HUES6 (cell line): ENCODE results near the gene ASMTL.

Experiments
- H3K27ac ChIP-seq: 2 replicates; pipeline ENCODE4 v1.7.0; 2013; ENCODE audit warnings: low read depth, mild to moderate bottlenecking, low read length, inconsistent platforms
- H3K27me3 ChIP-seq: 2 replicates; pipeline ENCODE4 v1.6.1; 2013; ENCODE audit warnings: low read length; ENCODE audit not compliant: control insufficient read depth, insufficient read depth
- H3K36me3 ChIP-seq: 2 replicates; pipeline ENCODE4 v1.6.1; 2013; ENCODE audit warnings: low read length; ENCODE audit not compliant: control insufficient read depth, insufficient read depth
- H3K4me1 ChIP-seq: 2 replicates; pipeline ENCODE4 v1.6.1; 2013; ENCODE audit warnings: low read length; ENCODE audit not compliant: control insufficient read depth, insufficient read depth
- H3K4me3 ChIP-seq: 2 replicates; pipeline ENCODE4 v1.5.1; 2013; ENCODE audit warnings: low read depth, low read length
- H3K9ac ChIP-seq: one replicate; pipeline ENCODE4 v1.6.1; 2013; ENCODE audit warnings: mild to moderate bottlenecking, low read length
- H3K9me3 ChIP-seq: 2 replicates; pipeline ENCODE4 v1.6.1; 2013; ENCODE audit warnings: low read depth, low read length; ENCODE audit not compliant: control insufficient read depth, insufficient read depth

The ASMTL gene

DNA sequence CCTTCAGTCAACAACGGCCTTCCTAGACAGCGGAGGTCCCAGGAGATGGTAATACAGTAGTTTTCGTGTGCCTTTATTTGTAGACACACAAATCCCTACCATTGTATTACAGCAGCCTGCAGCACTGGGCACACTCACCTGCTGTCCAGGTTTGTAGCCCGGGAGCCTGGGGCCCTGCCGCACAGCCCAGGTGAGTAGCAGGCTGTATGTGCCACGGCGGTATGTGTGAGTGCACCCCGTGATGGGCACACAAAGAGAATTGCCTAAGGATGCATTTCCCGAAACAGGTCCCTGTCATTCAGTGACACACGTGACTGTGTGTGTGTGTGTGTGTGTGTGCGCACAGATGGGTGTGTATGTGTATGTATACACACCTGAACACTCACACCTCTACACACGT, 52.7 kb downstream of the ASMTL start:
- H3K9ac ChIP-seq, result no peak overlapping the region
- H3K4me1 ChIP-seq, result peaks cover 4% of the 10 kb centered on the region; the same call in 1 of the 2 replicates
- H3K9me3 ChIP-seq, result no peaks in the 10 kb centered on the region
- H3K27ac ChIP-seq, result no peak overlapping the region
- H3K4me3 ChIP-seq, result no peak overlapping the region
- peaks cover 79% of the 10 kb centered on the region for H3K36me3 ChIP-seq
- H3K27me3 ChIP-seq, result no peaks in the 10 kb centered on the region

DNA sequence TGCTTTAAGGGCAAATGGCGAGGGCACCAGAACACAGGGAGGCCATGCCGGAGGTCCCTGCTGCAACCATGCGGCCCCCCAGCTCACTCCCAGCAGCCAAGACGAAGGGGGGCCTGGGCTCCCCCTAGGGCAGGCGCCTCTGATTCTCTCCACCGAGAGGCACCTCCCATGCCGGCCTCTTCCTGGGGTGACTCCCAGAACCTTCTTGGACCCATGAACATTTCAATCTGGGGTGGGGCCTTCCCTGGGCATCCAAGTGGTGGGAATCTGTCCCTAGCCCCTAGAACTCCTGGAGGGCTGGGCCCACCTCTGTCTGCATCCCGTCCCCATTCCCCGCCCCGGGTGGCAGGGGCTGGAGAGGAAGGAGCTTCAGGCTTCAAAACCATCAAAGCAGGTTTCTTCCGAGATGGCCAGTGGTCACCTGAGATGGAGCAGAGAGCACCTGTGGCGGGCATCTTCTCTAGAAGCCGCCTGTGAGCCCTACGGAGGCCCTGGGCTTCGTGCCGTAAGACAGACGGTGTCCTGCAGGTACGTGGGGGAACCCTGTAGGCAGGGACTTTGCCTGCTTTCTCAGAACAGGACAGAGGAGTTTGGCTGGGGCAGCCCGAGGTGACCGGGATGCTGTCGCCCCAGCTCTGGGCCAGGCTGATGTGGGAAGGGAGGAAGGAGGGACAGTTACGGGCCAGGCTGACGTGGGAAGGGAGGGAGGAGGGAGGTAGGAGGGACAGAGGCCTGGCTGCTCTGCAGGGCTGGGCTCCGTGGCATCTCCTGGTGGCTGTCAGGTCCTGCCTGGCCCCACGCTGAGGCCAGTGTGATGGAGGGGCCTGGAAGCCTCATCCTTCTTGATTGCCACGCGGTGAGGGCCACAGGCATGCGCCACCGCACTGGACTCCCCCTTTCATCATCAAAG, 54.0 kb downstream of the ASMTL start:
- Histone ChIP-seq H3K4me1 (peaks cover 12% of the 10 kb centered on the region), H3K36me3 (peaks cover 65% of the 10 kb centered on the region), H3K4me3 (no peak overlapping the region), H3K27me3 (no peaks in the 10 kb centered on the region), H3K9ac (no peak overlapping the region), H3K9me3 (no peaks in the 10 kb centered on the region), H3K27ac (no peak overlapping the region)

DNA sequence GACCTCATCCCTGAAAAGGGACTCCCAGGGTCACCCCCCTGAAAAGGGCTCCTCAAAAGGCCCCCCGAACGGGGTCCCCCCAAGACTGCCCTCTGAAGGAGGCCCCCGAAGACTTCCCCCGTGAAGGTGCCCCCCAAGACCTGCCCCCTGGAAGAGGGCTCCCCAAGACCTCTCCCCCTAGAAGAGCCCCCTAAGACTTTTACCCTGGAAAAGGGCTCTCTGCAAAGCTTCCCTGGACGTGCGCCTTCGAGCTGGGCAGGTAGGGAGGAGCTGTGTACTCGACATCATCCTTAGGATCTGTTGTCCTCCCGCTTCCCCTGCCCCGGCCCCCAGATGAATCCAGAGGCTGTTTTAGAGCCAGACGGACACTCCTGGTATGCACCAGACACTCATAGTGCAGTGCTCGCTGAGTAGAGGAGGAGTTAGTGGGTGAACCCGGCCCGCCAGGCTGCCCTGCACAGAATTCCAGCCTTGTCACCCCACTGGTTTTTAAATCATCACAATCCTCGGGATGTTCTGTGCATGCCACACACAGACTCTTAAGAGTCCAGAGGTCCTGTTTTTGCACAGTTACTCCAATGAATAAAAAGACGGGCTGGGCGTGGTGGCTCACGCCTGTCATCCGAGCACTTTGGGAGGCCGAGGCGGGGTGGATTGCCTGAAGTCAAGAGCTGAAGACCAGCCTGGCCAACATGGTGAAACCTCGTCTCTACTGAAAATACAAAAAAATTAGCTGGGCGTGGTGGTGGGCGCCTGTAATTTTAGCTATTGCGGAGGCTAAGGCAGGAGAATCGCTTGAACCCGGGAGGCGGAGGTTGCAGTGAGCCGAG, 55.1 kb downstream of the ASMTL start:
- H3K9me3 ChIP-seq, result no peaks in the 10 kb centered on the region
- no peak overlapping the region for H3K9ac ChIP-seq
- no peak overlapping the region for H3K27ac ChIP-seq
- no peaks in the 10 kb centered on the region for H3K27me3 ChIP-seq
- peaks cover 12% of the 10 kb centered on the region for H3K4me1 ChIP-seq
- peaks cover 56% of the 10 kb centered on the region for H3K36me3 ChIP-seq
- no peak overlapping the region for H3K4me3 ChIP-seq

DNA sequence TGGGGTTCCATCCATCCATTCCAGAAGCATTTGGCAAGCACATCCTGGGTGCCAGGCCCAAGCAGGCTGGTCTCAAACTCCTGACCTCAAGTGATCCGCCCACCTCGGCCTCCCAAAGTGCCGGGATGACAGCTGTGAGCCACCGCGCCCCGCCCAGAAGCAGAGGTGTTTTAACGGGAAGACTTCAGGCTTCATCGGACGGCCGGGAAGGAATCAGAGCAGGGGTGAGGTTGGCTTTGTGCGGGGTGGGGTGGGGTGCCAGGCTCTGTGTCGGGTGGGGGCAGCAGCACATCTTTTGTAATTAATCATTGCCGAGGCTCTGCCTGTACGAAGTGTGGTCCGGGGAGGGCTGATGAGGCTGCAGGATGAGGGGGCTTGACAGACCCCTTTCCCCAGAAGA, 55.7 kb downstream of the ASMTL start:
- no peak overlapping the region for H3K27ac ChIP-seq
- H3K36me3 ChIP-seq, result peaks cover 53% of the 10 kb centered on the region
- H3K9me3 ChIP-seq, result no peaks in the 10 kb centered on the region
- H3K4me3 ChIP-seq, result no peak overlapping the region
- H3K4me1 ChIP-seq, result peaks cover 12% of the 10 kb centered on the region
- no peaks in the 10 kb centered on the region for H3K27me3 ChIP-seq
- no peak overlapping the region for H3K9ac ChIP-seq

DNA sequence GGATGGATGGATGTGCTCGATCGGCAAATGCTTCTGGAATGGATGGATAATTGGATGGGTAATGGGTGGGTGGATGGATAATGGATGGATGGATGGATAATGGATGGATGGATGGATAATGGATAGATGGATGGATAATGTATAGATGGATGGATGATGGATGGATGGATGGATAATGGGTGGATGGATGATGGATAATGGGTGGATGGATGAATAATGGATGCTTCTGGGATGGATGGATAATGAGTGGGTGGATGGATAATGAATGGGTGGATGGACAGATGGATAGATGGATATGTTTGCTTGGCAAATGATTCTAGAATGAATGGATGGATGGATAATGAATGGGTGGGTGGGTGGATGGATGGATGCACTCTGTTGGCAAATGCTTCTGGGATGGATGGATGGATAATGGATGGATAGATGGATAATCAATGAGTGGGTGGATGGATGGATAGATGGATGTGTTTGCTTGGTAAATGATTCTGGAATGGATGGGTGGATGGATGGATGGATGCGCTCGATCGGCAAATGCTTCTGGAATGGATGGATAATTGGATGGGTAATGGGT, 57.0 kb downstream of the ASMTL start:
- Histone ChIP-seq H3K9me3 (no peaks in the 10 kb centered on the region), H3K4me3 (no peak overlapping the region), H3K9ac (no peak overlapping the region), H3K4me1 (peaks cover 9% of the 10 kb centered on the region), H3K36me3 (peaks cover 55% of the 10 kb centered on the region), H3K27ac (no peak overlapping the region), H3K27me3 (no peaks in the 10 kb centered on the region)

DNA sequence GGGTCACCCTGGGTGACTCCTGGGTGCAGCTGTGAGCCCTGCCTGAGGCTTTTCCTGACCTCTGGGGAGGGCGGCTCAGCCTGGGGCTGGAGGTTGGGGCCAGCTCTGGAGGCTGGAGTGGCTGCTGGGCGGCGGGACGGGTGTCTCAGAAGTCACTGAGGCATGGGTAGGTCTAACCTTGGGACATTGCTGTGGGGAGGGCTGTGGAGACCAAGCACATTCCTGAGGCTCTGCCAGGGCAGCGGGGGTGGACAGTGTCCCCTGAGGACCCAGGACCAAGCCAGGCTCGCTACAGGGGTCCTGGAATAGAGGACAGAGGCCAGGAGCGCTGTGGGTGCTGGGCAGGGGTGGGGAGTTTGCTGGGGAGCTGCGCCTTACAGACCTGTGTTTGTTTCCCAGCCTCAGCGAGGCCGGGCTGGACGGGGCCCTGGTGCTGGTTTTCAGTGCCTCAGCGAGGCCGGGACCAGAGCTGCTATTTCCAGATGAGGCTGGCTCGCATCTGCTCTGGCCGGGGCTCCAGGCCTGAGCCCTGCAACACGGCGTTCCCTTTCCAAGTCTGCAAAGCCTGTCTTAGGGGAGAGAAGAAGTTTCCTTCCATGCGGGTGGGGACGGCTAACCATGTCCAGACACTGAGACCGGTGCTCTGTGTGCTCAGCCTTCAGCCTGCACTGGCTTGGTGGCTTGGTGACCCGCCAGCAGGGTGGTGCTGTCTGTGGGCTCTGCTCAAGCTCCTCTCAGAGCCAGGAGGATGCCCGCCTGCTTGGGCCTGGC, 57.8 kb downstream of the ASMTL start:
- Histone ChIP-seq H3K27me3 (no peaks in the 10 kb centered on the region), H3K4me1 (peaks cover 11% of the 10 kb centered on the region), H3K9me3 (no peaks in the 10 kb centered on the region), H3K4me3 (no peak overlapping the region), H3K9ac (no peak overlapping the region), H3K27ac (no peak overlapping the region), H3K36me3 (peaks cover 56% of the 10 kb centered on the region)

DNA sequence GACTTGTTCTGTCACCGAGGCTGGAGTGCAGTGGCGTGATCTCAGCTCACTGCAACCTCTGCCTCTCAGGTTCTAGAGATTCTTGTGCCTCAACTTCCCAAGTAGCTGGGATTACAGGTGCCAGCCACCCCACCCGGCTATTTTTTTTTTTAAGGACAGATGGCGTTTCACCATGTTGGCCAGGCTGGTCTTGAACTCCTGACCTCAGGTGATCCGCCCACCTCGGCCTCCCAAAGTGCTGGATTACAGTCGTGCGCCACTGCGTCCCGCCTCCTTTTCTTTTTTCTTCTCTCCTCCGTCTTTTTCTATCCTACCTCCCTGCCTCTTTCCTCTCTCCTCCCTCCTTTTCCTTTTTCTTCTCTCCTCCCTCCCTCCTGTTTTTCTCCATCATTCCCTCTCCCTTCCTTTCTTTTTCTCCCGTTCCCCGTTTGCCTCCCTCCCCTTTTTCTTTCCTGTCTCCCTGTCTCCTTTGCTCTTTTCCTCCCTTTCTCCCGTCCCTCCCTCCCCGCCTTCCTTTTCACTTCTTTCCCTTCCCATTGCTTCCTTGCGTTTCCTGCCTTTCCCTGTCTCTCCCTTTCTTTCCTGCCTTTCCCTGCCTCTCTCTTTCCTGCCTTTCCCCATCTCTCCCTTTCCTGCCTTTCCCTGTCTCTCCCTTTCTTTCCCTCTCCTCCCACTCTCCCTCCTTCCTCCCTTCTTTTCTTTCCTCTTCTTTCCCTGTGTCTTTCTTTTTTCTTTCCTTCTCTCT, 58.7 kb downstream of the ASMTL start:
- Histone ChIP-seq H3K27ac (no peak overlapping the region), H3K9ac (peak overlapping the region; percentile 27), H3K27me3 (no peaks in the 10 kb centered on the region), H3K4me3 (peak overlapping the region; percentile 99; the same call in 1 of the 2 replicates), H3K9me3 (no peaks in the 10 kb centered on the region), H3K36me3 (peaks cover 59% of the 10 kb centered on the region), H3K4me1 (peaks cover 11% of the 10 kb centered on the region)

DNA sequence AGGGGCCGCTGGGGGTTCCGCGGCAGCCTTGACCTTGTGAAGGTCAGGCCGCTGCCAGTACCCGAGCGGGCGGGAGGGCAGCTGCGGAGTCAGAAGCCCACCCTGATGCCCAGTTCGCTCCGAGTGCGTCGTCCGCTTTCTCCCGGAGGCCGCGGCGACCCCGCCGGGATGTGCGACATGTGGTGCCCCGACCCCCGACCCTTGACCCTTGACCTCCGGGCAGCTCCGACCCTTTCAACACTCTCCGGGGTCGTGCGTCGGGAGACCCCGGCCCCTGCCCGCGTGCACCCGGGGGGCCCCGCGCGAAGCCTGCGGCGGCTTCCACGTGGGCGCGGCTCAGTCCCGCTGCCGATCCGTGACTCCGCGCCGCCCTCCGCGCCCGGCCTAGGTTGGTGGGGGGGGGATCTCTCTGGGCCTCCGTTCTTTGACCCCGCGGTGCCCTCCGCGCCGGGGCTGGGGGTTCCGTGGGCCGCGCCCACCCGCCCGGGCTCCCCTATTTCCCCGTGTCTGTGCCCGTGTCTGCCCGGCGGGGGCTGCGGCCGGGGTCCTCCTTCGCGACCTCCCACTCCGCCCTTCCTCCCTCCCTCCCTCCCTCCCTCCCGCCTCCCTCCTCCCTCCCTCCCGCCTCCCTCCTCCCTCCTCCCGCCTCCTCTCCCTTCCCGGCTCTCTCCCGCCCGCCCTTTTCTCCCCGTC, 60.2 kb downstream of the ASMTL start:
- Histone ChIP-seq H3K4me3 (peak overlapping the region; percentile 99), H3K27ac (peak overlapping the region; percentile 99), H3K9me3 (no peaks in the 10 kb centered on the region), H3K4me1 (peaks cover 11% of the 10 kb centered on the region), H3K36me3 (peaks cover 62% of the 10 kb centered on the region), H3K9ac (peak overlapping the region; percentile 98), H3K27me3 (no peaks in the 10 kb centered on the region)

DNA sequence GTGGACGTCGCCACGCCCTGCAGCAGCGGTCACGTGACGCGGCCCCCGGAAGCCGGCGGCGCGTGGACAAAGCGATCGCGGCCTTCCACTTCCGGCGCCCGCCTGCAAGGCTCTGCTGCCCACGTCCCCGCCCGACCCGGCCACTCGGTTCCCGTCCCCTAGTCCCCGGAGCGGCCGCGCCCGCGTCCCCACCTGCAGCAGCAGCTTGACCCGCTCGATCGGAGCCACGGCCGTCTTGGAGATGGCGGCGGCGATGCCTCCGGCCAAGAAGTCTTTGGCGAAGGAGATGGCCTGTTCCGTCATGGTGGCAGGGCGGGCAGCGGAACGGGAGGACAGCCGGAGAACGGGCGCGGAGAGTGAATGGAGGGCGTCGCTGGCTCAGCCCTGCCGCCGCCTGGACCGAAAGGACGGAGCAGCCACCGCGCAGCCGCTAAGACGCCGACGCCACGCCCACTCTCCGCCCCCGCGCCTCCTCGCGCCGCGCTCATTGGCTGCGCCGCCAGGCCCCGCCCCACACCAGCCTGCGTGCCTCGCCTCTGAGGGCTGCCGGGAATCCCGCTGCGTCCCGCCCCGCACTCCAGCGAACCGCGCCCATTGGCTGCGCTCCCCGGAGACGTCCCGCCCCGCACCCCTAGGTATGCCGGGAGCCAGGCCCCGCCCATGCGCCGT, 60.9 kb downstream of the ASMTL start, which contains the start of gene SLC25A6:
TSS of gene SLC25A6 (minus strand) at position 407 of the 669 bp plus-strand sequence. CDS start at position 303, 104 bp downstream.
- Histone ChIP-seq H3K27ac (peak within 1 kb of the TSS; percentile 99), H3K9me3 (no peaks in the 10 kb centered on the region), H3K4me1 (peaks cover 11% of the 10 kb centered on the region), H3K4me3 (peak within 1 kb of the TSS; percentile 99), H3K9ac (peak within 1 kb of the TSS; percentile 100), H3K27me3 (no peaks in the 10 kb centered on the region), H3K36me3 (peaks cover 66% of the 10 kb centered on the region)
